Left kidney (tissue), 2 donors: Measurements from ENCODE around the gene OR6K2. TPM values are rescaled to one million over a fixed set of nuclear protein-coding genes. Genes with fewer than 3 reads are reported as not detected.

Source experiments
- DNase-seq: peaks from one replicate; pipeline ENCODE4 v3.0.0-alpha.2; 2013
- polyA plus RNA-seq: library from polyadenylated mRNA; unstranded; fragments of 120-200 nt; gene quantifications from one replicate; pipeline ENCODE4 v1.2.1, GENCODE V29; 2013; ENCODE audit not compliant: insufficient read length

OR6K2 gene
- polyA plus RNA-seq, 1 donor = not detected

- no peak for DNase-seq
Measured at GRCh38 chr1:158686111-158687009, 14.1 kb downstream of the OR6K2 start, which contains the start of gene SPTA1. SPTA1 (minus strand) TSS chr1:158686715; CDS start chr1:158686517, 198 bp downstream.

GRCh38 chr1:158685085-158685484 lies 15.4 kb downstream of the OR6K2 start:
- DNase-seq = no peak

GRCh38 chr1:158681606-158682005 lies 18.8 kb downstream of the OR6K2 start:
- DNase-seq = no peak

- DNase-seq = no peak
Measured at GRCh38 chr1:158679289-158679688, 21.2 kb downstream of the OR6K2 start.

GRCh38 chr1:158675563-158676323 lies 24.7 kb downstream of the OR6K2 start:
- no peak for DNase-seq

- no peak for DNase-seq
Measured at GRCh38 chr1:158674302-158674701, 26.1 kb downstream of the OR6K2 start.

- no peak for DNase-seq
Measured at GRCh38 chr1:158666037-158666436, 34.4 kb downstream of the OR6K2 start.

- no peak for DNase-seq
Measured at GRCh38 chr1:158654571-158654970, 45.9 kb downstream of the OR6K2 start.

GRCh38 chr1:158654086-158654485 lies 46.4 kb downstream of the OR6K2 start:
- DNase-seq = no peak

- no peak for DNase-seq
Measured at GRCh38 chr1:158652721-158653334, 47.6 kb downstream of the OR6K2 start.

Other genes starting within 250 kb of the OR6K2 start
- gene OR10K1, start 238.8 kb downstream of the OR6K2 start, polyA plus RNA-seq = 0.03 TPM
- not detected for gene OR10R2, start 228.4 kb downstream of the OR6K2 start, polyA plus RNA-seq
- 0.15 TPM for gene OR6Y1, start 146.2 kb downstream of the OR6K2 start, polyA plus RNA-seq
- not detected for gene OR6P1, start 130.1 kb downstream of the OR6K2 start, polyA plus RNA-seq
- gene OR10X1, start 120.8 kb downstream of the OR6K2 start, polyA plus RNA-seq = not detected
- 0.05 TPM for gene OR10Z1, start 95.4 kb downstream of the OR6K2 start, polyA plus RNA-seq
- 0.90 TPM for gene SPTA1, start 13.9 kb downstream of the OR6K2 start, polyA plus RNA-seq
- 0.10 TPM for gene OR6K3, start 20.1 kb upstream of the OR6K2 start, polyA plus RNA-seq
- not detected for gene OR6K6, start 54.1 kb upstream of the OR6K2 start, polyA plus RNA-seq
- not detected for gene OR6N1, start 71.5 kb upstream of the OR6K2 start, polyA plus RNA-seq
- not detected for gene OR6N2, start 80.6 kb upstream of the OR6K2 start, polyA plus RNA-seq
- 2.5 TPM for gene MNDA, start 130.7 kb upstream of the OR6K2 start, polyA plus RNA-seq
- 0.15 TPM for gene PYHIN1, start 230.9 kb upstream of the OR6K2 start, polyA plus RNA-seq